HG03442 (cell line): ENCODE data around the gene MOCS1.

ENCODE experiments used
- ATAC-seq: cut with Tn5 transposase; IDR thresholded peaks from one replicate; pipeline ENCODE4 v1.9.1; 2021; ENCODE audit warnings: mild to moderate bottlenecking, moderate library complexity; ENCODE audit not compliant: unreplicated experiment

MOCS1 gene

GRCh38 chr6:39904946-39905639 lies 29.2 kb downstream of the MOCS1 start:
- no peak for ATAC-seq

- no peak for ATAC-seq
Measured at GRCh38 chr6:39903656-39904055, 30.6 kb downstream of the MOCS1 start.

GRCh38 chr6:39902786-39903465 lies 31.3 kb downstream of the MOCS1 start:
- no peak for ATAC-seq

GRCh38 chr6:39902136-39902535 lies 32.1 kb downstream of the MOCS1 start:
- no peak for ATAC-seq

- ATAC-seq, result no peak
Measured at GRCh38 chr6:39901670-39902069, 32.6 kb downstream of the MOCS1 start.

GRCh38 chr6:39901116-39901655 lies 33.1 kb downstream of the MOCS1 start:
- no peak for ATAC-seq

- ATAC-seq, result no peak
Measured at GRCh38 chr6:39899554-39900295, 34.5 kb downstream of the MOCS1 start.

- ATAC-seq, result no peak
Measured at GRCh38 chr6:39898625-39899024, 35.6 kb downstream of the MOCS1 start.

- ATAC-seq, result no peak
Measured at GRCh38 chr6:39897698-39898097, 36.6 kb downstream of the MOCS1 start.

- ATAC-seq, result no peak
Measured at GRCh38 chr6:39896701-39897100, 37.6 kb downstream of the MOCS1 start.

GRCh38 chr6:39893286-39893685 lies 41.0 kb downstream of the MOCS1 start:
- no peak for ATAC-seq

- ATAC-seq, result no peak
Measured at GRCh38 chr6:39892490-39893129, 41.7 kb downstream of the MOCS1 start.

GRCh38 chr6:39891976-39892375 lies 42.3 kb downstream of the MOCS1 start:
- no peak for ATAC-seq

GRCh38 chr6:39891353-39891752 lies 42.9 kb downstream of the MOCS1 start:
- no peak for ATAC-seq

GRCh38 chr6:39889229-39889628 lies 45.0 kb downstream of the MOCS1 start:
- ATAC-seq, result no peak

GRCh38 chr6:39887692-39888450 lies 46.4 kb downstream of the MOCS1 start:
- no peak for ATAC-seq

GRCh38 chr6:39886871-39887270 lies 47.4 kb downstream of the MOCS1 start:
- no peak for ATAC-seq

- ATAC-seq, result no peak
Measured at GRCh38 chr6:39885691-39886090, 48.6 kb downstream of the MOCS1 start.

- no peak for ATAC-seq
Measured at GRCh38 chr6:39884696-39885095, 49.6 kb downstream of the MOCS1 start.

- ATAC-seq, result no peak
Measured at GRCh38 chr6:39882531-39882899, 51.7 kb downstream of the MOCS1 start.
